Lower lobe of right lung (tissue), 2 donors: ENCODE data around the gene LRRC42. TPM values are rescaled to one million over a fixed set of nuclear protein-coding genes. Genes with fewer than 3 reads are reported as not detected.

ENCODE experiments used
- ATAC-seq, 2 donors: fragments of 200-7000 bp; cut with Tn5 transposase; one replicate each; pipeline ENCODE4 v1.9.1; 2020 to 2022; ENCODE audit warnings: mild to moderate bottlenecking in 2 of 2, moderate library complexity in 2 of 2
- DNase-seq: peaks from one replicate; pipeline ENCODE4 v3.0.0-alpha.2; 2020
- H3K27ac ChIP-seq: fragments of 200-600 bp; one replicate; pipeline ENCODE4 v1.8.0; 2022
- H3K27me3 ChIP-seq: fragments of 200-600 bp; one replicate; pipeline ENCODE4 v1.8.0; 2022; ENCODE audit warnings: low read depth
- H3K36me3 ChIP-seq: fragments of 200-600 bp; one replicate; pipeline ENCODE4 v1.8.0; 2022; ENCODE audit warnings: mild to moderate bottlenecking
- H3K4me1 ChIP-seq: fragments of 200-600 bp; one replicate; pipeline ENCODE4 v1.8.0; 2022
- H3K4me3 ChIP-seq: fragments of 200-600 bp; one replicate; pipeline ENCODE4 v1.8.0; 2022; ENCODE audit warnings: mild to moderate bottlenecking
- H3K9me3 ChIP-seq: fragments of 200-600 bp; one replicate; pipeline ENCODE4 v1.8.0; 2022
- CTCF ChIP-seq: fragments of 200-600 bp; IDR thresholded peaks from one replicate; pipeline ENCODE4 v1.8.0; 2022; ENCODE audit warnings: antibody characterized with exemption, mild to moderate bottlenecking
- intact Hi-C: fragments of 100-400 bp; cut with DNase I; formaldehyde crosslinking; loops from one replicate; pipeline ENCODE4 v1.11.0; 2022
- total RNA-seq: library from RNA; stranded (reverse); fragmentation: NEBNext Ultra II Directional; extraction: Animal tissue kit (Norgen Biotek cat#: 25700); gene quantifications from one replicate; pipeline ENCODE4 v1.2.1, GENCODE V29; 2021
- donor health status: DM: no; HTN: yes; CAD: no; lungs with severe emphysema.

The LRRC42 gene
- total RNA-seq, 1 donor from 2014 or later: 16.5 TPM

GRCh38 chr1:53913352-53914033, 32.7 kb upstream of the LRRC42 start:
- intact Hi-C loops: no loop called here
- DNase-seq (no peak), ATAC-seq (no peak)
- no peak for TF ChIP-seq CTCF
- no peak overlapping the region for H3K4me3 ChIP-seq
- no peaks in the 10 kb centered on the region for H3K27me3 ChIP-seq
- H3K9me3 ChIP-seq: no peaks in the 10 kb centered on the region
- no peak overlapping the region for H3K27ac ChIP-seq
- H3K36me3 ChIP-seq: peaks cover 34% of the 10 kb centered on the region
- no peaks in the 10 kb centered on the region for H3K4me1 ChIP-seq

- intact Hi-C loops: no loop called here
- Histone ChIP-seq H3K4me3 (no peak overlapping the region), H3K4me1 (no peaks in the 10 kb centered on the region), H3K27ac (no peak overlapping the region), H3K36me3 (peaks cover 50% of the 10 kb centered on the region), H3K27me3 (no peaks in the 10 kb centered on the region), H3K9me3 (no peaks in the 10 kb centered on the region)
- TF ChIP-seq CTCF: no peak
- ATAC-seq (no peak), DNase-seq (no peak)
Measured at GRCh38 chr1:53918343-53918742, 27.8 kb upstream of the LRRC42 start.

GRCh38 chr1:53919675-53920066, 26.5 kb upstream of the LRRC42 start:
- TF ChIP-seq CTCF: no peak
- Histone ChIP-seq H3K9me3 (no peaks in the 10 kb centered on the region), H3K36me3 (peaks cover 50% of the 10 kb centered on the region), H3K27me3 (no peaks in the 10 kb centered on the region), H3K27ac (no peak overlapping the region), H3K4me3 (no peak overlapping the region), H3K4me1 (no peaks in the 10 kb centered on the region)
- intact Hi-C loops: no loop called here
- DNase-seq: no peak
- ATAC-seq: no peak

- Histone ChIP-seq H3K27ac (no peak overlapping the region), H3K36me3 (peaks cover 39% of the 10 kb centered on the region), H3K4me1 (no peaks in the 10 kb centered on the region), H3K4me3 (no peak overlapping the region), H3K27me3 (no peaks in the 10 kb centered on the region), H3K9me3 (no peaks in the 10 kb centered on the region)
- no peak for ATAC-seq
- no peak for TF ChIP-seq CTCF
- intact Hi-C loops: no loop called here
- no peak for DNase-seq
Measured at GRCh38 chr1:53927376-53927881, 18.7 kb upstream of the LRRC42 start.

GRCh38 chr1:53929246-53929960, 16.7 kb upstream of the LRRC42 start:
- H3K36me3 ChIP-seq: peaks cover 26% of the 10 kb centered on the region
- H3K27ac ChIP-seq: no peak overlapping the region
- intact Hi-C loops: no loop called here
- H3K9me3 ChIP-seq: no peaks in the 10 kb centered on the region
- DNase-seq (no peak), ATAC-seq (no peak)
- H3K4me1 ChIP-seq: no peaks in the 10 kb centered on the region
- no peaks in the 10 kb centered on the region for H3K27me3 ChIP-seq
- no peak for TF ChIP-seq CTCF
- H3K4me3 ChIP-seq: no peak overlapping the region
